Natural killer cell (primary cell): ENCODE results near the gene LRP1B. TPM values are rescaled to one million over a fixed set of nuclear protein-coding genes. Genes with fewer than 3 reads are reported as not detected.

Source experiments
- ATAC-seq, 3 donors: fragments of 150-1000 bp in 2 of 3; fragments of 200-7000 bp in 1 of 3; cut with Tn5 transposase; 1 replicate in 1 of 3; 2 replicates in 2 of 3; pipeline ENCODE4 v1.10.0; 2021; ENCODE audit warnings: mild to moderate bottlenecking in 2 of 3, moderate library complexity in 2 of 3
- DNase-seq, 2 donors: peaks; one replicate each; pipeline versions ENCODE4 v3.0.0 to v3.0.0-alpha.2; 2013 to 2021; ENCODE audit warnings: mixed read lengths in 1 of 2
- H3K27ac ChIP-seq: one replicate; pipeline ENCODE4 v1.5.1; 2013; ENCODE audit warnings: mild to moderate bottlenecking, low read length
- H3K27me3 ChIP-seq: one replicate; pipeline ENCODE4 v1.6.1; 2013; ENCODE audit warnings: low read length; ENCODE audit not compliant: control insufficient read depth, insufficient read depth
- H3K36me3 ChIP-seq: one replicate; pipeline ENCODE4 v1.6.1; 2013; ENCODE audit warnings: low read length; ENCODE audit not compliant: control insufficient read depth, insufficient read depth
- H3K4me1 ChIP-seq: one replicate; pipeline ENCODE4 v1.6.1; 2013; ENCODE audit warnings: low read length; ENCODE audit not compliant: control insufficient read depth, insufficient read depth
- H3K4me3 ChIP-seq: one replicate; pipeline ENCODE4 v1.5.1; 2013; ENCODE audit warnings: low read length
- H3K9me3 ChIP-seq: one replicate; pipeline ENCODE4 v1.6.1; 2013; ENCODE audit warnings: low read length; ENCODE audit not compliant: control insufficient read depth, insufficient read depth
- H3K27ac Mint-ChIP-seq, 2 donors: one replicate each; pipeline ENCODE4 v1.8.0; 2022; ENCODE audit warnings: mild to moderate bottlenecking in 2 of 2, mixed read lengths in 2 of 2, moderate library complexity in 1 of 2
- H3K27me3 Mint-ChIP-seq, 2 donors: one replicate each; pipeline ENCODE4 v1.8.0; 2022; ENCODE audit warnings: low read depth in 2 of 2, mixed read lengths in 2 of 2
- H3K36me3 Mint-ChIP-seq: one replicate; pipeline ENCODE4 v1.8.0; 2022; ENCODE audit warnings: mixed read lengths
- H3K4me1 Mint-ChIP-seq, 2 donors: one replicate each; pipeline ENCODE4 v1.8.0; 2022; ENCODE audit warnings: mixed read lengths in 2 of 2
- H3K4me3 Mint-ChIP-seq: one replicate; pipeline ENCODE4 v1.8.0; 2022; ENCODE audit warnings: mild to moderate bottlenecking, moderate library complexity, mixed read lengths
- H3K9me3 Mint-ChIP-seq, 2 donors: one replicate each; pipeline ENCODE4 v1.8.0; 2022; ENCODE audit warnings: mixed read lengths in 2 of 2
- CTCF ChIP-seq: fragments of 200-600 bp; IDR thresholded peaks from one replicate; pipeline ENCODE4 v1.8.0; 2022; ENCODE audit warnings: antibody characterized with exemption
- WGBS: methylation state at CpG from one replicate; pipeline ENCODE4 v1.1.7; 2013; ENCODE audit warnings: missing lambda C conversion rate; ENCODE audit not compliant: insufficient coverage; 5-methylcytosine and 5-hydroxymethylcytosine counted together
- intact Hi-C: fragments of 100-400 bp; cut with micrococcal nuclease; formaldehyde crosslinking; loops from one replicate; pipeline ENCODE4 v1.14.2; 2022
- total RNA-seq, 4 donors: library from RNA; stranded (reverse); fragments of 120-200 nt in 1 of 4; gene quantifications; one replicate each; pipeline versions ENCODE4 v1.2.3 to v1.2.4, GENCODE V29; 2013 to 2022

The LRP1B gene
- total RNA-seq, 3 donors from 2014 or later (not counting 1 experiment from before 2014, with no cell fraction given): 0.05 TPM; not detected in 2

- peaks cover 11% of the 10 kb centered on the region in 2 donors for H3K9me3 Mint-ChIP-seq
- H3K36me3 ChIP-seq: no peaks in the 10 kb centered on the region
- ATAC-seq: no peak
- no peaks in the 10 kb centered on the region for H3K4me1 Mint-ChIP-seq
- DNase-seq: no peak
- 92% methylated on average over 8 of the region's 9 CpGs for WGBS
- no peak overlapping the region for H3K4me3 Mint-ChIP-seq
- H3K27ac ChIP-seq: no peak overlapping the region
- H3K4me3 ChIP-seq: no peak overlapping the region
- no peaks in the 10 kb centered on the region for H3K27me3 ChIP-seq
- H3K27ac Mint-ChIP-seq: no peak overlapping the region
- intact Hi-C loops: no loop called here
- H3K36me3 Mint-ChIP-seq: no peaks in the 10 kb centered on the region
- no peaks in the 10 kb centered on the region for H3K27me3 Mint-ChIP-seq
- TF ChIP-seq CTCF: no peak
- no peaks in the 10 kb centered on the region for H3K4me1 ChIP-seq
- no peaks in the 10 kb centered on the region for H3K9me3 ChIP-seq
These were observed 1062.6 kb downstream of the LRP1B start for GRCh38 chr2:141068053-141068682.

GRCh38 chr2:141065042-141065441 is 1065.8 kb downstream of the LRP1B start:
- H3K36me3 Mint-ChIP-seq: no peaks in the 10 kb centered on the region
- 77% methylated on average over 3 of the region's 4 CpGs for WGBS
- intact Hi-C loops: no loop called here

GRCh38 chr2:141063406-141063805 is 1067.4 kb downstream of the LRP1B start:
- no peak for ATAC-seq
- no peaks in the 10 kb centered on the region for H3K4me1 Mint-ChIP-seq
- no peaks in the 10 kb centered on the region for H3K36me3 Mint-ChIP-seq
- no peaks in the 10 kb centered on the region for H3K36me3 ChIP-seq
- no peaks in the 10 kb centered on the region for H3K27me3 Mint-ChIP-seq
- H3K9me3 ChIP-seq: no peaks in the 10 kb centered on the region
- no peak overlapping the region for H3K27ac ChIP-seq
- intact Hi-C loops: no loop called here
- no peak overlapping the region for H3K4me3 ChIP-seq
- H3K27ac Mint-ChIP-seq: no peak overlapping the region
- no peaks in the 10 kb centered on the region for H3K4me1 ChIP-seq
- no peak overlapping the region for H3K4me3 Mint-ChIP-seq
- WGBS: 90% methylated on average over 4 of the region's 4 CpGs
- H3K27me3 ChIP-seq: no peaks in the 10 kb centered on the region
- no peak for DNase-seq
- peaks cover 11 to 16% of the 10 kb centered on the region in 2 donors for H3K9me3 Mint-ChIP-seq
- no peak for TF ChIP-seq CTCF

More at GRCh38 chr2:141065042-141065441, 1065.8 kb downstream of the LRP1B start:
- Mint-ChIP-seq H3K4me3 (no peak overlapping the region), H3K4me1 (no peaks in the 10 kb centered on the region), H3K27ac (no peak overlapping the region), H3K27me3 (no peaks in the 10 kb centered on the region), H3K9me3 (peaks cover 11 to 16% of the 10 kb centered on the region in 2 donors)
- DNase-seq: no peak
- no peaks in the 10 kb centered on the region for H3K9me3 ChIP-seq
- no peaks in the 10 kb centered on the region for H3K4me1 ChIP-seq
- no peak for ATAC-seq
- no peaks in the 10 kb centered on the region for H3K27me3 ChIP-seq
- H3K27ac ChIP-seq: no peak overlapping the region
- no peaks in the 10 kb centered on the region for H3K36me3 ChIP-seq
- H3K4me3 ChIP-seq: no peak overlapping the region
- TF ChIP-seq CTCF: no peak

DNA sequence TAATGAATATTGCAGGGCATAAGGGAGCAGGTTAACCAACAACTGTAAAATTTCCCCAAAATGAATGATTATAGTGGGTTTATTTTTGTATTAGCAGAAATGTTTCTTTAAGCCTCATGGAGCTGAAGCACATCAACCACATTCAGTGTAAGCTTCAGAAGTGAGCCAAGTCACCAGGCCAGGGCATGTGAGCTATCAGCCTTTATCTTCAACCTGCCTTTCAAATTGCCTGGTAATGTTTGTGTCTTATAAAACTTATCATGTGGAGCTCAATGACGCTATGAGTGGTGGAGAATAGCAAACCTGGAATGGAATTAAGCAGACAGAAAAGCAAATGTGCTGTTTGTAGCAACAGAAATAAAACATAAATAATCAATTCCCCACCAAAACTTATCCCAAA is 1068.4 kb downstream of the LRP1B start:
- Mint-ChIP-seq H3K36me3 (no peaks in the 10 kb centered on the region), H3K27me3 (no peaks in the 10 kb centered on the region), H3K27ac (no peak overlapping the region), H3K9me3 (peaks cover 11 to 12% of the 10 kb centered on the region in 2 donors), H3K4me3 (no peak overlapping the region), H3K4me1 (no peaks in the 10 kb centered on the region)
- H3K9me3 ChIP-seq: no peaks in the 10 kb centered on the region
- intact Hi-C loops: no loop called here
- no peaks in the 10 kb centered on the region for H3K27me3 ChIP-seq
- no peak for ATAC-seq
- no peaks in the 10 kb centered on the region for H3K36me3 ChIP-seq
- H3K4me1 ChIP-seq: no peaks in the 10 kb centered on the region
- TF ChIP-seq CTCF: no peak
- no CpG with 5 or more reads among the region's 1 CpG for WGBS
- no peak for DNase-seq
- H3K4me3 ChIP-seq: no peak overlapping the region
- no peak overlapping the region for H3K27ac ChIP-seq
